Sigmoid colon (tissue), 4 donors: ENCODE measurements around the gene ASPG.

Experiments used
- EP300 ChIP-seq, 4 donors: sonication (generic); formaldehyde crosslinking; IDR thresholded peaks; one replicate each; pipeline ENCODE4 v1.6.1; 2017; ENCODE audit warnings: antibody characterized with exemption in 4 of 4
- POLR2A ChIP-seq, 2 donors: fragments of 450-650 bp; IDR thresholded peaks; one replicate each; pipeline ENCODE4 v1.6.1; 2016; ENCODE audit warnings: antibody characterized with exemption in 2 of 2, mild to moderate bottlenecking in 2 of 2, moderate library complexity in 2 of 2
- TF ChIP-seq, protein P1 (sequence below), 4 experiments: fragments of 450-650 bp in 3 of 4; fragments of 200-600 bp in 1 of 4; IDR thresholded peaks; one replicate each; pipeline ENCODE4 v1.5.1; 2016 to 2019; ENCODE audit warnings: antibody characterized with exemption in 4 of 4, mild to moderate bottlenecking in 3 of 4, moderate library complexity in 2 of 4

DNA sequence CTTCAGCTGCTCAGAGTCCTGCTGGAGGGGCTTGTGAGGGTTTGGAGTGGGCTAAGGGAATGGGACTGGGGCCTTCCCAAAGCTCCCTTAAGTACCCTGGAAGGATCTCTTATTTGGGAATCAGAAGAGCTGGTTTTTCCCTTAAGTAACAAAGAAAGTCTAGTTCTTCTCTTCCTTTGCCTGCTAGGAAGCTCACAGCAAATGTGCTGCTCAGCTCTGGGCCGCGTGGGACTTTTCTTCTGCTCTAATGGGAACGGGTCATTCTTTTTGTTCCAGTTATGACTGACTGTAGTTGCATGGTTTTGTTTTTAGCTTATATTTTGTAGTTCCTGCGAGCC is 58.9 kb downstream of the ASPG start:
- TF ChIP-seq EP300 (IDR thresholded peaks at IDR 0.05) = no peak
- TF ChIP-seq, protein P1, sequence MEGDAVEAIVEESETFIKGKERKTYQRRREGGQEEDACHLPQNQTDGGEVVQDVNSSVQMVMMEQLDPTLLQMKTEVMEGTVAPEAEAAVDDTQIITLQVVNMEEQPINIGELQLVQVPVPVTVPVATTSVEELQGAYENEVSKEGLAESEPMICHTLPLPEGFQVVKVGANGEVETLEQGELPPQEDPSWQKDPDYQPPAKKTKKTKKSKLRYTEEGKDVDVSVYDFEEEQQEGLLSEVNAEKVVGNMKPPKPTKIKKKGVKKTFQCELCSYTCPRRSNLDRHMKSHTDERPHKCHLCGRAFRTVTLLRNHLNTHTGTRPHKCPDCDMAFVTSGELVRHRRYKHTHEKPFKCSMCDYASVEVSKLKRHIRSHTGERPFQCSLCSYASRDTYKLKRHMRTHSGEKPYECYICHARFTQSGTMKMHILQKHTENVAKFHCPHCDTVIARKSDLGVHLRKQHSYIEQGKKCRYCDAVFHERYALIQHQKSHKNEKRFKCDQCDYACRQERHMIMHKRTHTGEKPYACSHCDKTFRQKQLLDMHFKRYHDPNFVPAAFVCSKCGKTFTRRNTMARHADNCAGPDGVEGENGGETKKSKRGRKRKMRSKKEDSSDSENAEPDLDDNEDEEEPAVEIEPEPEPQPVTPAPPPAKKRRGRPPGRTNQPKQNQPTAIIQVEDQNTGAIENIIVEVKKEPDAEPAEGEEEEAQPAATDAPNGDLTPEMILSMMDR (IDR thresholded peaks at IDR 0.05) = no peak
- no peak for TF ChIP-seq POLR2A (IDR thresholded peaks at IDR 0.05)
